ENCODE results near the gene EPG5. TPM values are rescaled to one million over a fixed set of nuclear protein-coding genes. Genes with fewer than 3 reads are reported as not detected.

Gene EPG5
- total RNA-seq, 1 experiment from 2014 or later, result 22.7 TPM

GRCh38 chr18:45837283-45838070, 129.7 kb downstream of the EPG5 start (continued):
- TF ChIP-seq, protein P1, sequence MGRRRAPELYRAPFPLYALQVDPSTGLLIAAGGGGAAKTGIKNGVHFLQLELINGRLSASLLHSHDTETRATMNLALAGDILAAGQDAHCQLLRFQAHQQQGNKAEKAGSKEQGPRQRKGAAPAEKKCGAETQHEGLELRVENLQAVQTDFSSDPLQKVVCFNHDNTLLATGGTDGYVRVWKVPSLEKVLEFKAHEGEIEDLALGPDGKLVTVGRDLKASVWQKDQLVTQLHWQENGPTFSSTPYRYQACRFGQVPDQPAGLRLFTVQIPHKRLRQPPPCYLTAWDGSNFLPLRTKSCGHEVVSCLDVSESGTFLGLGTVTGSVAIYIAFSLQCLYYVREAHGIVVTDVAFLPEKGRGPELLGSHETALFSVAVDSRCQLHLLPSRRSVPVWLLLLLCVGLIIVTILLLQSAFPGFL (CRISPR knock-in tag; IDR thresholded peaks at IDR 0.05; ENCODE audit: borderline replicate concordance), result no peak
- peak; percentile 78; the same call in 1 of the 2 replicates for TF ChIP-seq ZNF121 (CRISPR knock-in tag; IDR thresholded peaks at IDR 0.05)
- TF ChIP-seq PRRX2 (CRISPR knock-in tag; IDR thresholded peaks at IDR 0.05), result no peak
- TF ChIP-seq ARID4B (CRISPR knock-in tag; IDR thresholded peaks at IDR 0.05; ENCODE audit: borderline replicate concordance), result peak; percentile 93; the same call in 1 of the 2 replicates
- TF ChIP-seq, protein P2, sequence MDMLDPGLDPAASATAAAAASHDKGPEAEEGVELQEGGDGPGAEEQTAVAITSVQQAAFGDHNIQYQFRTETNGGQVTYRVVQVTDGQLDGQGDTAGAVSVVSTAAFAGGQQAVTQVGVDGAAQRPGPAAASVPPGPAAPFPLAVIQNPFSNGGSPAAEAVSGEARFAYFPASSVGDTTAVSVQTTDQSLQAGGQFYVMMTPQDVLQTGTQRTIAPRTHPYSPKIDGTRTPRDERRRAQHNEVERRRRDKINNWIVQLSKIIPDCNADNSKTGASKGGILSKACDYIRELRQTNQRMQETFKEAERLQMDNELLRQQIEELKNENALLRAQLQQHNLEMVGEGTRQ (CRISPR knock-in tag; IDR thresholded peaks at IDR 0.05), result peak; percentile 88
- peak; percentile 95 for TF ChIP-seq FOXK1 (CRISPR knock-in tag; IDR thresholded peaks at IDR 0.05)
- peak; percentile 82 for TF ChIP-seq MYBL2 (CRISPR knock-in tag; IDR thresholded peaks at IDR 0.05)
- peak; percentile 88 for TF ChIP-seq RELA (CRISPR knock-in tag; IDR thresholded peaks at IDR 0.05; ENCODE audit: borderline replicate concordance)
- TF ChIP-seq, protein P3, sequence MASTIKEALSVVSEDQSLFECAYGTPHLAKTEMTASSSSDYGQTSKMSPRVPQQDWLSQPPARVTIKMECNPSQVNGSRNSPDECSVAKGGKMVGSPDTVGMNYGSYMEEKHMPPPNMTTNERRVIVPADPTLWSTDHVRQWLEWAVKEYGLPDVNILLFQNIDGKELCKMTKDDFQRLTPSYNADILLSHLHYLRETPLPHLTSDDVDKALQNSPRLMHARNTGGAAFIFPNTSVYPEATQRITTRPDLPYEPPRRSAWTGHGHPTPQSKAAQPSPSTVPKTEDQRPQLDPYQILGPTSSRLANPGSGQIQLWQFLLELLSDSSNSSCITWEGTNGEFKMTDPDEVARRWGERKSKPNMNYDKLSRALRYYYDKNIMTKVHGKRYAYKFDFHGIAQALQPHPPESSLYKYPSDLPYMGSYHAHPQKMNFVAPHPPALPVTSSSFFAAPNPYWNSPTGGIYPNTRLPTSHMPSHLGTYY (CRISPR knock-in tag; IDR thresholded peaks at IDR 0.05), result no peak
- TF ChIP-seq ELF4 (CRISPR knock-in tag; IDR thresholded peaks at IDR 0.05; ENCODE audit: low read depth), result peak; percentile 93
- 0 out of 2 replicates have a peak, but pooled peaks have one; percentile 25 for TF ChIP-seq NR3C1 (CRISPR knock-in tag; conservative IDR thresholded peaks at IDR 0.05; ENCODE audit: low read depth)
- TF ChIP-seq, protein P4, sequence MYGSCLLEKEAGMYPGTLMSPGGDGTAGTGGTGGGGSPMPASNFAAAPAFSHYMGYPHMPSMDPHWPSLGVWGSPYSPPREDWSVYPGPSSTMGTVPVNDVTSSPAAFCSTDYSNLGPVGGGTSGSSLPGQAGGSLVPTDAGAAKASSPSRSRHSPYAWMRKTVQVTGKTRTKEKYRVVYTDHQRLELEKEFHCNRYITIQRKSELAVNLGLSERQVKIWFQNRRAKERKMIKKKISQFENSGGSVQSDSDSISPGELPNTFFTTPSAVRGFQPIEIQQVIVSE (CRISPR knock-in tag; IDR thresholded peaks at IDR 0.05; ENCODE audit: borderline replicate concordance), result no peak
- peak; percentile 87; the same call in 1 of the 2 replicates for TF ChIP-seq ATF1 (CRISPR knock-in tag; IDR thresholded peaks at IDR 0.05)
- no peak for TF ChIP-seq ATF6 (CRISPR knock-in tag; IDR thresholded peaks at IDR 0.05)
- TF ChIP-seq STAT6 (CRISPR knock-in tag; conservative IDR thresholded peaks at IDR 0.05; ENCODE audit: low read depth), result 0 out of 2 replicates have a peak, but pooled peaks have one; percentile 45
- no peak for TF ChIP-seq MXD4 (CRISPR knock-in tag; IDR thresholded peaks at IDR 0.05; ENCODE audit: borderline replicate concordance)
- peak; percentile 94 for TF ChIP-seq ZBTB21 (CRISPR knock-in tag; IDR thresholded peaks at IDR 0.05; ENCODE audit: borderline replicate concordance)
- TF ChIP-seq NFE2L1 (CRISPR knock-in tag; IDR thresholded peaks at IDR 0.05), result peak; percentile 85; the same call in 1 of the 2 replicates
- TF ChIP-seq ZNF232 (CRISPR knock-in tag; IDR thresholded peaks at IDR 0.05), result peak; percentile 83
- TF ChIP-seq, protein P5, sequence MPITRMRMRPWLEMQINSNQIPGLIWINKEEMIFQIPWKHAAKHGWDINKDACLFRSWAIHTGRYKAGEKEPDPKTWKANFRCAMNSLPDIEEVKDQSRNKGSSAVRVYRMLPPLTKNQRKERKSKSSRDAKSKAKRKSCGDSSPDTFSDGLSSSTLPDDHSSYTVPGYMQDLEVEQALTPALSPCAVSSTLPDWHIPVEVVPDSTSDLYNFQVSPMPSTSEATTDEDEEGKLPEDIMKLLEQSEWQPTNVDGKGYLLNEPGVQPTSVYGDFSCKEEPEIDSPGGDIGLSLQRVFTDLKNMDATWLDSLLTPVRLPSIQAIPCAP (CRISPR knock-in tag; IDR thresholded peaks at IDR 0.05), result peak; percentile 95
- TF ChIP-seq ATF3 (CRISPR knock-in tag; conservative IDR thresholded peaks at IDR 0.05), result no peak
- TF ChIP-seq MLX (CRISPR knock-in tag; IDR thresholded peaks at IDR 0.05), result no peak; the same call in 1 of the 2 replicates

Data from WTC11 (cell line).